Mesendoderm (in vitro differentiated cells): ENCODE data around the gene SLC16A6.
"Not testable (repeated sequence)": the region's sequence is repeated elsewhere in the genome, so short reads cannot be mapped to it uniquely, and the experiment has no call there.

Experiments
- DNase-seq: peaks from one replicate; pipeline ENCODE4 v3.0.0; 2013
- H2AK5ac ChIP-seq: 2 replicates; pipeline ENCODE4 v1.6.1; 2013; ENCODE audit warnings: low read length, inconsistent platforms
- H2BK120ac ChIP-seq: 2 replicates; pipeline ENCODE4 v1.6.1; 2013; ENCODE audit warnings: low read depth, mild to moderate bottlenecking, low read length, moderate library complexity, mixed read lengths
- H2BK15ac ChIP-seq: replicated peaks from 2 replicates; pipeline ENCODE4 v1.6.1; 2013; ENCODE audit warnings: low read depth, mild to moderate bottlenecking, moderate library complexity
- H2BK5ac ChIP-seq: 2 replicates; pipeline ENCODE4 v1.6.1; 2013; ENCODE audit warnings: low read length, inconsistent platforms
- H3K18ac ChIP-seq: 2 replicates; pipeline ENCODE4 v1.6.1; 2013; ENCODE audit warnings: mild to moderate bottlenecking, low read length, mixed read lengths
- H3K23ac ChIP-seq: one replicate; pipeline ENCODE4 v1.6.1; 2013; ENCODE audit warnings: low read length
- H3K27ac ChIP-seq: 2 replicates; pipeline ENCODE4 v1.5.1; 2013; ENCODE audit warnings: low read depth, mild to moderate bottlenecking, inconsistent platforms, low read length, moderate library complexity
- H3K27me3 ChIP-seq: 2 replicates; pipeline ENCODE4 v1.6.1; 2013; ENCODE audit warnings: low read length, control low read depth, mild to moderate bottlenecking, inconsistent platforms; ENCODE audit not compliant: insufficient read depth, poor library complexity
- H3K36me3 ChIP-seq: 2 replicates; pipeline ENCODE4 v1.6.1; 2013; ENCODE audit warnings: low read length, inconsistent platforms; ENCODE audit not compliant: control insufficient read depth, insufficient read depth
- H3K4ac ChIP-seq: one replicate; pipeline ENCODE4 v1.6.1; 2013; ENCODE audit warnings: low read depth, mild to moderate bottlenecking, low read length, moderate library complexity
- H3K4me1 ChIP-seq: 2 replicates; pipeline ENCODE4 v1.6.1; 2013; ENCODE audit warnings: low read depth, low read length, inconsistent platforms; ENCODE audit not compliant: control insufficient read depth
- H3K4me2 ChIP-seq: 2 replicates; pipeline ENCODE4 v1.6.1; 2013; ENCODE audit warnings: low read length
- H3K4me3 ChIP-seq: 2 replicates; pipeline ENCODE4 v1.5.1; 2013; ENCODE audit warnings: mild to moderate bottlenecking, low read length
- H3K56ac ChIP-seq: one replicate; pipeline ENCODE4 v1.6.1; 2013; ENCODE audit warnings: low read length
- H3K79me1 ChIP-seq: 2 replicates; pipeline ENCODE4 v1.6.1; 2013; ENCODE audit warnings: low read length, inconsistent platforms
- H3K79me2 ChIP-seq: 2 replicates; pipeline ENCODE4 v1.6.1; 2013; ENCODE audit warnings: mild to moderate bottlenecking, low read length; ENCODE audit not compliant: control insufficient read depth, insufficient read depth
- H3K9ac ChIP-seq: 2 replicates; pipeline ENCODE4 v1.6.1; 2013; ENCODE audit warnings: low read length, inconsistent platforms
- H4K5ac ChIP-seq: one replicate; pipeline ENCODE4 v1.6.1; 2013; ENCODE audit warnings: low read length
- H4K8ac ChIP-seq: one replicate; pipeline ENCODE4 v1.6.1; 2013; ENCODE audit warnings: low read depth, mild to moderate bottlenecking, control low read depth, low read length, moderate library complexity
- WGBS: extraction: QIAGEN DNeasy Blood & Tissue Kit; methylation state at CpG from one replicate; pipeline ENCODE4 v1.1.7; 2013; ENCODE audit warnings: low lambda C conversion rate, missing lambda C conversion rate; ENCODE audit not compliant: insufficient coverage; ENCODE audit errors: extremely low coverage; 5-methylcytosine and 5-hydroxymethylcytosine counted together

Gene SLC16A6

GRCh38 chr17:68253426-68253825, 37.5 kb downstream of the SLC16A6 start:
- not testable (repeated sequence) for H3K9ac ChIP-seq, H3K36me3 ChIP-seq

GRCh38 chr17:68249354-68249765, 41.6 kb downstream of the SLC16A6 start:
- WGBS, result no CpG with 5 or more reads among the region's 7 CpGs
- Histone ChIP-seq H2BK120ac (no peak overlapping the region), H3K23ac (no peak overlapping the region), H4K8ac (no peak overlapping the region), H2BK5ac (no peak overlapping the region), H3K9ac (no peak overlapping the region), H2AK5ac (no peak overlapping the region), H3K4me1 (no peaks in the 10 kb centered on the region), H3K56ac (no peak overlapping the region), H3K4ac (no peak overlapping the region), H3K79me2 (no peaks in the 10 kb centered on the region), H4K5ac (no peak overlapping the region), H3K79me1 (no peaks in the 10 kb centered on the region), H2BK15ac (no peak overlapping the region), H3K18ac (no peak overlapping the region), H3K27ac (no peak overlapping the region), H3K4me3 (no peak overlapping the region), H3K27me3 (no peaks in the 10 kb centered on the region), H3K4me2 (no peak overlapping the region), H3K36me3 (no peaks in the 10 kb centered on the region)
- DNase-seq, result no peak

More at GRCh38 chr17:68253426-68253825, 37.5 kb downstream of the SLC16A6 start:
- H4K8ac ChIP-seq, H4K5ac ChIP-seq, H3K79me2 ChIP-seq, H3K79me1 ChIP-seq, H3K4me2 ChIP-seq, H3K27me3 ChIP-seq, H2BK120ac ChIP-seq, H2BK5ac ChIP-seq, H3K27ac ChIP-seq, H3K56ac ChIP-seq, H2BK15ac ChIP-seq, H3K23ac ChIP-seq, H3K18ac ChIP-seq, H3K4me3 ChIP-seq, H2AK5ac ChIP-seq, H3K4me1 ChIP-seq, DNase-seq, H3K4ac ChIP-seq: not testable (repeated sequence)
- no CpG with 5 or more reads among the region's 7 CpGs for WGBS

GRCh38 chr17:68248891-68249290, 42.0 kb downstream of the SLC16A6 start:
- Histone ChIP-seq H3K79me2 (no peaks in the 10 kb centered on the region), H2BK120ac (no peak overlapping the region), H4K5ac (no peak overlapping the region), H3K27ac (no peak overlapping the region), H3K4ac (no peak overlapping the region), H3K27me3 (no peaks in the 10 kb centered on the region), H4K8ac (no peak overlapping the region), H3K23ac (no peak overlapping the region), H3K4me1 (no peaks in the 10 kb centered on the region), H2BK15ac (no peak overlapping the region), H3K4me3 (no peak overlapping the region), H3K56ac (peak overlapping the region; percentile 94), H3K18ac (no peak overlapping the region), H3K9ac (peak overlapping the region; percentile 94), H3K4me2 (no peak overlapping the region), H2AK5ac (no peak overlapping the region), H3K36me3 (no peaks in the 10 kb centered on the region), H3K79me1 (no peaks in the 10 kb centered on the region), H2BK5ac (no peak overlapping the region)
- no peak for DNase-seq
- no CpG with 5 or more reads among the region's 5 CpGs for WGBS

- H3K56ac ChIP-seq, result peak overlapping the region; percentile 94
- H3K18ac ChIP-seq, result peak overlapping the region; percentile 42
- no peaks in the 10 kb centered on the region for H3K79me1 ChIP-seq
- H3K36me3 ChIP-seq, result no peaks in the 10 kb centered on the region
- H4K8ac ChIP-seq, result no peak overlapping the region
- no peaks in the 10 kb centered on the region for H3K4me1 ChIP-seq
- no peaks in the 10 kb centered on the region for H3K79me2 ChIP-seq
- no peaks in the 10 kb centered on the region for H3K27me3 ChIP-seq
- H3K27ac ChIP-seq, result peak overlapping the region; percentile 46
- no peak overlapping the region for H2AK5ac ChIP-seq
- peak overlapping the region; percentile 87 for H3K4me3 ChIP-seq
- DNase-seq, result no peak
- no peak overlapping the region for H2BK5ac ChIP-seq
- peak overlapping the region; percentile 94 for H3K9ac ChIP-seq
- H2BK15ac ChIP-seq, result no peak overlapping the region
- no peak overlapping the region for H4K5ac ChIP-seq
- H3K4me2 ChIP-seq, result peak overlapping the region; percentile 89
- H3K23ac ChIP-seq, result no peak overlapping the region
- H2BK120ac ChIP-seq, result no peak overlapping the region
- WGBS, result no CpG with 5 or more reads among the region's 19 CpGs
- H3K4ac ChIP-seq, result no peak overlapping the region
Measured at GRCh38 chr17:68248199-68248825, 42.6 kb downstream of the SLC16A6 start.

- H3K36me3 ChIP-seq, result no peaks in the 10 kb centered on the region
- H3K23ac ChIP-seq, result peak within 1 kb of the TSS; percentile 6
- H2BK15ac ChIP-seq, result no peak within 1 kb of the TSS
- peak; percentile 94 for DNase-seq
- no peak within 1 kb of the TSS for H4K5ac ChIP-seq
- H3K4me1 ChIP-seq, result no peaks in the 10 kb centered on the region
- H3K4ac ChIP-seq, result no peak within 1 kb of the TSS
- H3K9ac ChIP-seq, result peak within 1 kb of the TSS; percentile 94
- H3K79me1 ChIP-seq, result no peaks in the 10 kb centered on the region
- H2BK5ac ChIP-seq, result no peak within 1 kb of the TSS
- H3K27me3 ChIP-seq, result no peaks in the 10 kb centered on the region
- no peak within 1 kb of the TSS for H2BK120ac ChIP-seq
- H3K56ac ChIP-seq, result peak within 1 kb of the TSS; percentile 94
- peak within 1 kb of the TSS; percentile 87 for H3K4me3 ChIP-seq
- H3K4me2 ChIP-seq, result peak within 1 kb of the TSS; percentile 89
- WGBS, result no CpG with 5 or more reads among the region's 97 CpGs
- no peak within 1 kb of the TSS for H4K8ac ChIP-seq
- peak within 1 kb of the TSS; percentile 46 for H3K27ac ChIP-seq
- peak within 1 kb of the TSS; percentile 42 for H3K18ac ChIP-seq
- no peaks in the 10 kb centered on the region for H3K79me2 ChIP-seq
- no peak within 1 kb of the TSS for H2AK5ac ChIP-seq
Measured at GRCh38 chr17:68247445-68248198, 43.3 kb downstream of the SLC16A6 start, which contains the start of gene AMZ2. Gene AMZ2 (plus strand): TSS chr17:68248043. CDS start chr17:68250188, 2,145 bp downstream.
